Measurements from ENCODE around the gene ESRRB. TPM values are rescaled to one million over a fixed set of nuclear protein-coding genes. Genes with fewer than 3 reads are reported as not detected.

Gene ESRRB
- total RNA-seq, 3 donors from 2014 or later = 0.16 to 0.44 TPM; not detected in 1

DNA sequence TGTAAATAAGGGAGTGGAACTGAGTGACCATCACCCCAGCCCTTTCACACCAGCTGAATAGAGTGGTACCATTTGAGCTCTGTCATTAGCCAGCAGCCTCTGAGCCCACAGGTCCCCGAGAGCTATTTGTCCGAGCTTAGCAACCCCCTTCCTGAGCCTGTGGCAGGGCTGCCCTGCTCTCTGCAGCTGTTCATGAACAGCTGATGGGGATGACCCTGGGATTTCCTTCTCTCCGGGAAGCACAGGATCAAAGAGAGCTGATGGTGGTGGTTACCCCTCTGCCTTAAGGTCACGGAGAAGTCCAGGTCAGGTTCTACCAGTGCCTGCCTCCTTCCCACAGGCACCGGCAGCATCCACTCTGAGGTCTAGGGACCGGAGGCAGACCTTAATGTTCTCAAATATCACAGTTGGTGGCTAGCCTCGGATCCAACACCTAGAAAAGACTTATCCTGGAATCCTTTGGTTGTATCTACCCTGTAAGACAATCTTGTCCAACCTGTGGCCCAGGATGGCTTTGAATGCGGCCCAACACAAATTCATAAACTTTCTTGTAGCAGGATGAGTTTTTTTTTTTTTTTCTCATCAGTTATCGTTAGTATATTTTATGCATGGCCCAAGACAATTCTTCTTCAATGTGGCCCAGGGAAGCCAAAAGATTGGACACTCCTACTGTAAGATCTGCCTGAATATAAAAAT, 81.1 kb downstream of the ESRRB start:
- H3K27ac ChIP-seq = no peak overlapping the region
- DNase-seq (ENCODE audit: low spot score in 2 of 2) = no peak
- H3K4me3 ChIP-seq = no peak overlapping the region
- H3K36me3 ChIP-seq = no peaks in the 10 kb centered on the region
- intact Hi-C loops (cut with DNase I; ENCODE audit: low total_unique reads) = no loop called here
- no peaks in the 10 kb centered on the region for H3K9me3 ChIP-seq
- no peaks in the 10 kb centered on the region for H3K27me3 ChIP-seq
- H3K4me1 ChIP-seq = no peaks in the 10 kb centered on the region
- no peak for TF ChIP-seq POLR2AphosphoS5 (IDR thresholded peaks at IDR 0.05)
- TF ChIP-seq, protein P1, sequence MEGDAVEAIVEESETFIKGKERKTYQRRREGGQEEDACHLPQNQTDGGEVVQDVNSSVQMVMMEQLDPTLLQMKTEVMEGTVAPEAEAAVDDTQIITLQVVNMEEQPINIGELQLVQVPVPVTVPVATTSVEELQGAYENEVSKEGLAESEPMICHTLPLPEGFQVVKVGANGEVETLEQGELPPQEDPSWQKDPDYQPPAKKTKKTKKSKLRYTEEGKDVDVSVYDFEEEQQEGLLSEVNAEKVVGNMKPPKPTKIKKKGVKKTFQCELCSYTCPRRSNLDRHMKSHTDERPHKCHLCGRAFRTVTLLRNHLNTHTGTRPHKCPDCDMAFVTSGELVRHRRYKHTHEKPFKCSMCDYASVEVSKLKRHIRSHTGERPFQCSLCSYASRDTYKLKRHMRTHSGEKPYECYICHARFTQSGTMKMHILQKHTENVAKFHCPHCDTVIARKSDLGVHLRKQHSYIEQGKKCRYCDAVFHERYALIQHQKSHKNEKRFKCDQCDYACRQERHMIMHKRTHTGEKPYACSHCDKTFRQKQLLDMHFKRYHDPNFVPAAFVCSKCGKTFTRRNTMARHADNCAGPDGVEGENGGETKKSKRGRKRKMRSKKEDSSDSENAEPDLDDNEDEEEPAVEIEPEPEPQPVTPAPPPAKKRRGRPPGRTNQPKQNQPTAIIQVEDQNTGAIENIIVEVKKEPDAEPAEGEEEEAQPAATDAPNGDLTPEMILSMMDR (IDR thresholded peaks at IDR 0.05) = no peak
- no peak for TF ChIP-seq POLR2A (IDR thresholded peaks at IDR 0.05)

DNA sequence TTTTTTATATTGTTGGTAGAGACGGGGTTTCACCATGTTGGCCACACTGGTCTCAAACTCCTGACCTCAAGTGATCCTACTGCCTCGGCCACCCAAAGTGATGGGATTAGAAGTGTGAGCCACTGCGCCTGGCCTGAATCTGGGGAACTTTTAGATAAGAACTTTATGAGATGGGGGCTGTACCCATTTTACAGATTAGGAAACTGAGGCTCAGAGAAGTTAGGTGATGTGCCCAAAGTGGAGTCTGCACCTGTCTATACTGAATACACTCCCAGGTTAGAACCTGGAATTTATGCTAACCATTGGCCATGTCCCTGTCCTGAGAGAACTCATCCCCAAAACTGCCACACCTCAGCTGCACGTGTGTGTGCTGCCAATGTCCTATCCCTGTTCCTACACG, 81.9 kb downstream of the ESRRB start:
- TF ChIP-seq, protein P1 (IDR thresholded peaks at IDR 0.05) = no peak
- TF ChIP-seq POLR2AphosphoS5 (IDR thresholded peaks at IDR 0.05) (no peak), POLR2A (IDR thresholded peaks at IDR 0.05) (no peak)
- DNase-seq (ENCODE audit: low spot score in 2 of 2) = no peak
- H3K36me3 ChIP-seq = no peaks in the 10 kb centered on the region
- no peaks in the 10 kb centered on the region for H3K27me3 ChIP-seq
- no peaks in the 10 kb centered on the region for H3K4me1 ChIP-seq
- H3K4me3 ChIP-seq = no peak overlapping the region
- no peak overlapping the region for H3K27ac ChIP-seq
- H3K9me3 ChIP-seq = no peaks in the 10 kb centered on the region
- intact Hi-C loops (cut with DNase I; ENCODE audit: low total_unique reads) = no loop called here

GRCh38 chr14:76461886-76462285, 85.9 kb downstream of the ESRRB start:
- H3K27ac ChIP-seq = no peak overlapping the region
- no peak for DNase-seq (ENCODE audit: low spot score in 2 of 2)
- intact Hi-C loops (cut with DNase I; ENCODE audit: low total_unique reads) = no loop called here

GRCh38 chr14:76462330-76462729, 86.4 kb downstream of the ESRRB start:
- no peak overlapping the region for H3K27ac ChIP-seq
- intact Hi-C loops (cut with DNase I; ENCODE audit: low total_unique reads) = no loop called here
- H3K9me3 ChIP-seq = no peaks in the 10 kb centered on the region
- no peak for DNase-seq (ENCODE audit: low spot score in 2 of 2)
- no peaks in the 10 kb centered on the region for H3K4me1 ChIP-seq
- H3K27me3 ChIP-seq = no peaks in the 10 kb centered on the region
- no peaks in the 10 kb centered on the region for H3K36me3 ChIP-seq
- no peak overlapping the region for H3K4me3 ChIP-seq
- TF ChIP-seq, protein P1 (IDR thresholded peaks at IDR 0.05) = no peak
- TF ChIP-seq POLR2AphosphoS5 (IDR thresholded peaks at IDR 0.05) (no peak), POLR2A (IDR thresholded peaks at IDR 0.05) (no peak)

More at GRCh38 chr14:76461886-76462285, 85.9 kb downstream of the ESRRB start:
- Histone ChIP-seq H3K36me3 (no peaks in the 10 kb centered on the region), H3K9me3 (no peaks in the 10 kb centered on the region), H3K4me1 (no peaks in the 10 kb centered on the region), H3K27me3 (no peaks in the 10 kb centered on the region), H3K4me3 (no peak overlapping the region)
- TF ChIP-seq, protein P1 (IDR thresholded peaks at IDR 0.05) = no peak

DNA sequence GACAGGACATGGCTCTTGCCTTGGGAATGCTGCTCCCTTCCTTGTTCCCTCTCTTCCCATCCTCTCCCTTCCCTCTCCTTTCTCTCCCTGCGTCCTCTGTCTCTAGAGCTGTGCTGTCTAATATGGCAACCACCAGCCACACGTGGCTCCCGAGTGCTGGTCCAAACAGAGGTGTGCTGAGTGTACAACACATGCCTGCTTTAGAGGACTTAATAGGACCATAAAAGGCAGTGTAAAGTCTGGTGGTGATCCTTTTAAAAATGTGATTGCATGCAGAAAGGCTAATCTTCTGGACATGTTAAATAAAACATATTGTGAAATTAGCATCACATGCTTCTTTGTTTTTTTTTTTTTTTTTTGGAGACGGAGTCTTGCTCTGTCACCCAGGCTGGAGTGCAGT, 87.2 kb downstream of the ESRRB start:
- Histone ChIP-seq H3K36me3 (no peaks in the 10 kb centered on the region), H3K9me3 (no peaks in the 10 kb centered on the region), H3K27me3 (no peaks in the 10 kb centered on the region), H3K4me3 (no peak overlapping the region), H3K27ac (no peak overlapping the region), H3K4me1 (no peaks in the 10 kb centered on the region)
- no peak for DNase-seq (ENCODE audit: low spot score in 2 of 2)
- TF ChIP-seq, protein P1 (IDR thresholded peaks at IDR 0.05) = no peak
- no peak for TF ChIP-seq POLR2A (IDR thresholded peaks at IDR 0.05)
- TF ChIP-seq POLR2AphosphoS5 (IDR thresholded peaks at IDR 0.05) = no peak
- intact Hi-C loops (cut with DNase I; ENCODE audit: low total_unique reads) = no loop called here

All from breast epithelium (tissue), 4 donors.